Neural cell (in vitro differentiated cells): ENCODE measurements around the gene C1QTNF9B.
A peak's percentile ranks its signal among the peaks of the same experiment; 100 is the strongest.

ENCODE experiments used
- CTCF ChIP-seq: fragments of 450-650 bp; IDR thresholded peaks from 2 replicates; pipeline ENCODE4 v1.5.1; 2014; ENCODE audit warnings: antibody characterized with exemption, mild to moderate bottlenecking, moderate library complexity; ENCODE audit not compliant: poor library complexity, severe bottlenecking
- EP300 ChIP-seq: fragments of 450-650 bp; conservative IDR thresholded peaks from 2 replicates; pipeline ENCODE4 v1.6.1; 2014; ENCODE audit warnings: antibody characterized with exemption, mild to moderate bottlenecking, moderate library complexity; ENCODE audit not compliant: poor library complexity, severe bottlenecking
- EZH2 ChIP-seq: fragments of 200-600, 300-800 bp; shearing (Covaris generic), sonication (generic); IDR thresholded peaks from 2 replicates; pipeline ENCODE4 v1.6.1; 2014; ENCODE audit warnings: antibody characterized with exemption, low read length, borderline replicate concordance, mild to moderate bottlenecking; ENCODE audit not compliant: insufficient read depth, poor library complexity, severe bottlenecking
- MXI1 ChIP-seq: fragments of 450-650 bp; conservative IDR thresholded peaks from 2 replicates; pipeline ENCODE4 v1.6.1; 2014; ENCODE audit warnings: antibody characterized with exemption, mild to moderate bottlenecking; ENCODE audit not compliant: poor library complexity, severe bottlenecking
- POLR2AphosphoS5 ChIP-seq: IDR thresholded peaks from 2 replicates; pipeline ENCODE4 v1.6.1; 2012
- RAD21 ChIP-seq: fragments of 450-650 bp; conservative IDR thresholded peaks from 2 replicates; pipeline ENCODE4 v1.6.1; 2014; ENCODE audit warnings: antibody characterized with exemption, mild to moderate bottlenecking, moderate library complexity
- REST ChIP-seq: IDR thresholded peaks from 2 replicates; pipeline ENCODE4 v1.6.1; 2012; ENCODE audit warnings: borderline replicate concordance
- SMC3 ChIP-seq: fragments of 450-650 bp; conservative IDR thresholded peaks from 2 replicates; pipeline ENCODE4 v1.6.1; 2014; ENCODE audit warnings: antibody characterized with exemption, mild to moderate bottlenecking, moderate library complexity; ENCODE audit not compliant: poor library complexity
- TAF1 ChIP-seq: IDR thresholded peaks from 2 replicates; pipeline ENCODE4 v1.6.1; 2012; ENCODE audit warnings: low read depth

- TF ChIP-seq CTCF (peak; percentile 75), EZH2 (no peak), TAF1 (no peak), POLR2AphosphoS5 (no peak), EP300 (no peak), SMC3 (peak; percentile 86), RAD21 (peak; percentile 84), REST (no peak), MXI1 (no peak)
These were observed 25.6 kb downstream of the C1QTNF9B start for GRCh38 chr13:23871616-23872220.
